NCI-H2107 treated with DMSO at 0.1 percent for 48 hours (cell line): ENCODE results near the gene FUNDC2.

Experiments
- DNase-seq: peaks from one replicate; lab custom pipeline; 2025; ENCODE audit not compliant: unreplicated experiment; lab: John Stamatoyannopoulos, UW

The FUNDC2 gene

GRCh38 chrX:155069414-155069813 is 42.8 kb downstream of the FUNDC2 start:
- DNase-seq = no peak

- no peak for DNase-seq
Observed at GRCh38 chrX:155070038-155070437, 43.4 kb downstream of the FUNDC2 start.

DNA sequence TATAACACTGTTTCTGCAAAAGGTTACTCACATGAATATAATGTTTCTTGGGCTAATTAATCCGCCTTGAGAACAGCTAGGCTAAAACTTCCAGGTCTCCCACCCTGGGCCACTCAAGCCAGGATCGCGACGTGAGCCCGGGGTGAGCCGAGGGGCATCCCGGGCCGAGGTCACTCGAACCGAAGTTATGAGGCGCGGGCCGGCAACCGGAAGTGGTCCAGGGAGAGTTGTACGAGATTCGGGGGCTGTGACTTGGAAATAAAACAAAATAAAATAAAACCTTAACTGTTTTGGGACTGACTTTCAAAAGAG is 44.0 kb downstream of the FUNDC2 start:
- no peak for DNase-seq

- peak; percentile 70 for DNase-seq
Observed at GRCh38 chrX:155070975-155071693, 44.5 kb downstream of the FUNDC2 start, which contains the start of the genes BRCC3, CMC4 and MTCP1. BRCC3 (plus strand) TSS chrX:155071508; CDS start chrX:155071528, 20 bp downstream. CMC4 (minus strand) TSS chrX:155071136; CDS start chrX:155064023, 7,113 bp downstream. MTCP1 (minus strand) TSS chrX:155071136; CDS start chrX:155066010, 5,126 bp downstream.

DNA sequence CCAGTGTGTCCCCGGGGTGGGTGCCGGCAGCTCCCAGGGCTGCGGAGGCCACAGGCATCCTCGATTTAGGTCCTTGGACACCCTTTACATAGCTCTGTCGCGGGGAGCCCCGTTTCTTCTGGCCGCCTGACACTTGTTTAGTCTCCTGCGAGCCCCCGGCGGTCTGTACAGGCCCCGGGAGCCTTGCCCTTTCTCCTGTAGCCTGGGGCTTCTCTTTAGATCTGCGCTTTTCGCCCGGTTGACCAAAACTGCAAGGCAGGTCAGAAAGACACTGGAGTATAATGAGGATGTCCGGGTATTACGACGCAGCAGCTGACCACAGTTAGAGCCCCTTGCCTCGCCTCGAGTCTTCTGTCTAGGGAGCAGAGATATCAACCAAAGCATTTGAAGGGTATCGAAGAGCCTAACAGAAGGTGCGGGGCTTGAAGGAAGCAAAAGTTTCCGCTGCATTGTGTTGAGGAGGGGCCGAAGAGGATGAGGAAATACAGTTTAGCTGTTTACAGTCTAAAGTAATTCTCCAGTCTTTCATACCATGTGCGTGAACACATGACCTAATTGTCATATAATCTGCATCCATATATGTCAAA is 45.1 kb downstream of the FUNDC2 start:
- no peak for DNase-seq

GRCh38 chrX:155086202-155086840 is 59.7 kb downstream of the FUNDC2 start:
- DNase-seq = no peak

GRCh38 chrX:155086961-155087735 is 60.5 kb downstream of the FUNDC2 start:
- DNase-seq = no peak

DNA sequence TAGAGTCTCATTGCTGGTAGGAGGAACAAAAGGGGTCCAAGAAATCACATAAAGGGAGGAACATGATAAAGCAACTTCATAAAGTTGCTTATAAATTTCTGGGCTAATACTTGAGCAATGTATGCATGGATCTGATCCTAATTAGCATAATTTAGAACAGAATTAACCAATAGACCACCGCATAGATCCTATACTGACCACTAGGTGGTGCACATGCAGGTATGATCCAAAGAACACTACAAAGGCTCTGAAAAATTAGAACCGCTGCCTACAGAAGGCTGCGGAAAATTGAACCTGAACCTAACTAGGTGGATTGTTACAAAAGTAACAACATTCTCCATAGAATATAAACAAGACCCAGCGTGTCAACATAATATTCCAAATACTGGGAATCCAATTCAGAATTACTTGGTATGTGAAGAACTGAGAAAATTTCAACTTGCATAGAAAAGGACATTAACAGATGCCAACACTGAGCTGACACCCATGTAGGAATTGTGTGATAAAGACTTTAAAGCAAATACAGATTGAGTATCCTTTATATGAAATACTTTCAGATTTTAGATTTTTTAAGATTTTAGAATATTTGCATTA is 67.9 kb downstream of the FUNDC2 start:
- peak; percentile 3 for DNase-seq

GRCh38 chrX:155105919-155106318 is 79.3 kb downstream of the FUNDC2 start:
- DNase-seq = no peak

- DNase-seq = no peak
Observed at GRCh38 chrX:155108427-155108826, 81.8 kb downstream of the FUNDC2 start.
